ENCODE data around the gene SDR42E2. TPM values are rescaled to one million over a fixed set of nuclear protein-coding genes. Genes with fewer than 3 reads are reported as not detected.

Gene SDR42E2
- total RNA-seq, 1 donor from 2014 or later, result not detected

- Mint-ChIP-seq H3K4me3 (ENCODE audit: low read depth) (no peak overlapping the region), H3K27me3 (no peaks in the 10 kb centered on the region), H3K27ac (no peak overlapping the region), H3K4me1 (ENCODE audit: low read depth) (no peaks in the 10 kb centered on the region), H3K36me3 (ENCODE audit: insufficient read depth) (peaks cover 2% of the 10 kb centered on the region), H3K9me3 (ENCODE audit: low read depth) (no peaks in the 10 kb centered on the region)
- TF ChIP-seq CTCF (IDR thresholded peaks at IDR 0.05; ENCODE audit: unreplicated experiment), result no peak
- DNase-seq (ENCODE audit: low spot score, unreplicated experiment), result no peak
Measured at GRCh38 chr16:22239131-22239805, 77.0 kb downstream of the SDR42E2 start.

- H3K27ac Mint-ChIP-seq, result no peak overlapping the region
- H3K4me1 Mint-ChIP-seq (ENCODE audit: low read depth), result no peaks in the 10 kb centered on the region
- DNase-seq (ENCODE audit: low spot score, unreplicated experiment), result no peak
- no peaks in the 10 kb centered on the region for H3K27me3 Mint-ChIP-seq
- H3K4me3 Mint-ChIP-seq (ENCODE audit: low read depth), result no peak overlapping the region
- H3K9me3 Mint-ChIP-seq (ENCODE audit: low read depth), result no peaks in the 10 kb centered on the region
- peaks cover 2% of the 10 kb centered on the region for H3K36me3 Mint-ChIP-seq (ENCODE audit: insufficient read depth)
- no peak for TF ChIP-seq CTCF (IDR thresholded peaks at IDR 0.05; ENCODE audit: unreplicated experiment)
Measured at GRCh38 chr16:22240023-22240710, 77.9 kb downstream of the SDR42E2 start.

Other genes starting within 250 kb of the SDR42E2 start
- 196 and 198 TPM in 2 replicates for gene UQCRC2, start 209.1 kb upstream of the SDR42E2 start, total RNA-seq
- not detected in 2 replicates for gene PDZD9, start 161.4 kb upstream of the SDR42E2 start, total RNA-seq
- gene MOSMO, start 154.4 kb upstream of the SDR42E2 start, total RNA-seq, result 14.8 and 15.7 TPM in 2 replicates
- gene VWA3A, start 70.0 kb upstream of the SDR42E2 start, total RNA-seq, result 0.98 and 1.5 TPM in 2 replicates
- gene EEF2K, start 43.8 kb downstream of the SDR42E2 start, total RNA-seq, result 15.4 TPM in 2 replicates
- gene POLR3E, start 134.9 kb downstream of the SDR42E2 start, total RNA-seq, result 65.0 and 69.6 TPM in 2 replicates
- 16.6 and 17.7 TPM in 2 replicates for gene CDR2, start 212.1 kb downstream of the SDR42E2 start, total RNA-seq

Measured in progenitor cell of endocrine pancreas (in vitro differentiated cells).